ENCODE results near the gene LRP8.

The LRP8 gene

DNA sequence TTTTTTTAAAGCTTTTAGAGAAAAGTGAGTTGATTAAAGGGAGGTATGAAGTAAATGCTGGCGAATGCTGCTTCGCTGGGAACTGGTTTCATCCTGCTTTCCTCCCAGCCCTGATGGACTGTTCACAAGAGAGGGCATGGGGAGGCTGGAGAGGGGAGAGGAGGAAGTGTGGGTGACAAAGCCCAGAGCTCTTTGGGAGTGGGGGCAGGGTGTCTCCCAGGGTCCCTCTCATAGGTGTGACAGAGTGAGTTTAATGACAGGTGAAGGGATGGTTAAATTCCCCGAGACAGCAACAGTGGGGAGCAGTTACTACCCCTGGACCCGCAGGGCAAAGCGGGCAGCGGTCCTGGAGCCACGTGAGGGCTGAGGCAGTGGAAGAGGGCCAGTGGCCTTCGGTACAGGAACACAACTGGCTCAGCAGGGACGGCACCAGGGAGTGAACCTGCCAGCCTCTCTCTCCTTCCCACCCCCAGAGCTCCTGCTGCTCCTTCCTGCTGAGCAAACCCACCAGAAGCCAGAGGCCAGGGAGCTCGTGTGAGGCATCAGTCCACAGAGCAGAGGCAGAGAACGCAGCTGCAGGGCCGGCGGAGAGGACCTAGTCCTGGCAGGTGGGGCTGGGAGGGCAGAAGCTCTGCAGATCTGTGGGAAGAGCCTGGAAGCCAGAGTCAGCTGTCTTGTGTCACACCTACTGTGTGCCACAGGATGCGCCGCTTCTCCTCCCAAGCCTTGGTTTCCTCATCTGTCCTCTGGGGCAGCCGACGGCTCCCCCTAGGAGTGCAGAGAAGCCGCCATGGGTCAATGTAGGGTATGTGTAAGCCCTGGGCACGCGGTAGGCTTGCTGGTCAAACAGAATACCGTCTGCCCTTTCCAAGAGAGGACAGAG is 20.9 kb upstream of the LRP8 start:
- TF ChIP-seq CTCF (conservative IDR thresholded peaks at IDR 0.05) (no peak), ZFX (IDR thresholded peaks at IDR 0.05) (no peak)

GRCh38 chr1:53346814-53347176 is 18.9 kb upstream of the LRP8 start:
- no peak overlapping the region for H3K27ac ChIP-seq
- no peak for TF ChIP-seq CTCF (conservative IDR thresholded peaks at IDR 0.05)
- no peak for TF ChIP-seq ZFX (IDR thresholded peaks at IDR 0.05)

More for the DNA sequence above, 20.9 kb upstream of the LRP8 start:
- no peak overlapping the region for H3K27ac ChIP-seq

- TF ChIP-seq ZFX (IDR thresholded peaks at IDR 0.05), result no peak
- H3K27ac ChIP-seq, result no peak overlapping the region
These were observed 18.3 kb upstream of the LRP8 start for GRCh38 chr1:53345996-53346813.

- TF ChIP-seq ZFX (IDR thresholded peaks at IDR 0.05) (no peak), CTCF (conservative IDR thresholded peaks at IDR 0.05) (no peak)
- H3K27ac ChIP-seq, result no peak overlapping the region
These were observed 17.3 kb upstream of the LRP8 start for GRCh38 chr1:53344921-53345838.

GRCh38 chr1:53343831-53344668 is 16.2 kb upstream of the LRP8 start:
- no peak overlapping the region for H3K27ac ChIP-seq
- TF ChIP-seq CTCF (conservative IDR thresholded peaks at IDR 0.05) (no peak), ZFX (IDR thresholded peaks at IDR 0.05) (no peak)

DNA sequence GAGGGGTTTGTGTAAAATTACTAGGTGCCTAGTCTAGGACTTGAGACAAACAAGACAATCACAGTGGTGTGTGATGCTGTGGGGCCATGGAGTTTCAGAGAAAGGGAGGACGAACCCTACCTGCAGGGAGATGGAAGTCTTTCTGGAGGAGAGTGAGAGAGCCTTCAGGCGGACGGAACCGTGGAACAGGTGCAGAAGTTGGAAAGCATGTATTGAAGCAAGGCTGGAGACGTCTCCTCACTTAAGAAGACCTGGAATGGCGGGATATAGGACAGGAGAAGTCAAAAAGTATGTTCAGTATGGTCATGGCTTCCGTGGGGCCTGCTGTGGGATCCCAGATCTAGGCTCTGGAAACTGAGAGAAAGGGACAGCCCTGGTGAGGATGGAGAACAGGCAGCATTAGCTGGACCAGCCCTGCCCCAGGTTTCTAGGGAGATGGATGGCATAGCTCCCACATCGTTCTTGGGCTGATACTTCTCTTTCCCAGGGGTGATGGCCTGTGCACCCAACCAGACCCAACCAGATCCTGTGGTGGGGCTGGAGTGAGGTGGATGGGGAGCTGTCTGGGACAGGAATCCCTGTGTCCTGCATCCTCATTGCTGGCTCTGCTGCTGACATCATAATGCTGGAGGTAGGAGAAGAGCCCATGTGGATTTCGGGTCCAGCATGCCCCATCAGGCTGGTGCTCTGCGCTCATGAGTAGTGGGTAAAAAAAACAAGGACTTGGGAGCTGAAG is 15.0 kb upstream of the LRP8 start:
- H3K27ac ChIP-seq, result no peak overlapping the region
- TF ChIP-seq CTCF (conservative IDR thresholded peaks at IDR 0.05) (no peak), ZFX (IDR thresholded peaks at IDR 0.05) (no peak)
